BJ (cell line): ENCODE data around the gene HINT1. TPM values are rescaled to one million over a fixed set of nuclear protein-coding genes. Genes with fewer than 3 reads are reported as not detected.

Experiments used
- CTCF ChIA-PET: fragments of 350-600 bp; formaldehyde crosslinking; extraction: SDS; loops from one replicate; lab custom pipeline; 2021; ENCODE audit warnings: antibody characterized with exemption, inconsistent platforms; lab: Yijun Ruan, JAX
- POLR2A ChIA-PET: fragments of 300-600 bp; sonication (Branson Sonifier 250); formaldehyde crosslinking; extraction: SDS; loops from one replicate; lab custom pipeline; 2021; ENCODE audit warnings: antibody characterized with exemption; lab: Charles Lee
- DNase-seq: peaks from one replicate; pipeline ENCODE4 v3.0.0-alpha.2; 2011; ENCODE audit warnings: low read depth
- H3K27me3 ChIP-seq: 2 replicates; pipeline ENCODE4 v1.6.0; 2011; ENCODE audit warnings: low read length; ENCODE audit not compliant: control insufficient read depth, insufficient read depth
- H3K36me3 ChIP-seq: 2 replicates; pipeline ENCODE4 v1.5.1; 2011; ENCODE audit warnings: low read length; ENCODE audit not compliant: control insufficient read depth, insufficient read depth
- H3K4me3 ChIP-seq: 2 replicates; pipeline ENCODE4 v1.5.1; 2011; ENCODE audit warnings: low read depth, mild to moderate bottlenecking, control low read depth, low read length
- CTCF ChIP-seq: IDR thresholded peaks from 2 replicates; pipeline ENCODE4 v1.5.1; 2011; ENCODE audit warnings: low read depth, mild to moderate bottlenecking, control low read depth, inconsistent platforms, low read length, moderate library complexity; ENCODE audit not compliant: insufficient read depth
- polyA plus RNA-seq: library from polyadenylated mRNA; depleted of rRNA; stranded (reverse); fragments of >200 nt; gene quantifications from 2 replicates; pipeline ENCODE4 v1.2.3, GENCODE V29; 2011; rRNA removed

The HINT1 gene
- polyA plus RNA-seq, 1 experiment = 335 TPM

GRCh38 chr5:131110256-131110594, 54.8 kb downstream of the HINT1 start:
- Histone ChIP-seq H3K36me3 (no peaks in the 10 kb centered on the region), H3K27me3 (no peaks in the 10 kb centered on the region), H3K4me3 (no peak overlapping the region)
- TF ChIP-seq CTCF = no peak
- POLR2A ChIA-PET = no interaction called here
- CTCF ChIA-PET = interaction anchor here (4.0 kb wide), 1 partner anchor 239 kb away, joined by 26 read pairs; no protein-coding TSS in a partner anchor
- DNase-seq = no peak

DNA sequence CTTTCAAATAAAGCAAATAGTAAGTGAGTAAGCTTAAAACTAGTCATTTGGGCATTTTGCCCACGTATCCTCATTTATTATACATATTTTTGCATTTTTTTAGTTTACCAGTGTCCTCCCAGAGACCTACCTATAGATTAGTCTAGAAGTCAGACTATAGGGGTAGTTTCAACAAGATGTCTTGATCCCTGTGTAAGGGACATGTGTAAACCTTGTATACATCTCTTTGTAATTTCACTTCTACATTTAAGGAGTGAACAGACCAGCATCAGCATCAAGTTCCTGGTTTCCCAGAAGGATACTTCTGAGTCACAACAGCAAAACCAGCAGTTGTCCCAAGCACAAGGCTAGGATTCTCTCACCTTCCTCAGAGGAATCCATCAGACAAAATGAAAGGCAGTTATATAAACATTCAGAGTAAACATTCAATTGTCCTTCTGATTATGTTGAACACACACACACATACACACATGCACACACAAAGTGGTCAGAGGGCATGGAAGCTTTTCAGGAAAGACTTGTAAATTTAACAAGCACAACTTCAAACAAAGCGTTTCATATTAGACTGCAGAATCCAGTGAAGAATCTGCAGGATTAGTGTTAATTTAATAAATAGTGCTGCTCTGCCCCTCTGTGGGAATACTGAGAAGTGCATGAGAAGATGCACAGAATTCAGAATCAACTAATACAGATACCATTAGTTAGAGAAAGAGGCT, 55.4 kb downstream of the HINT1 start:
- Histone ChIP-seq H3K36me3 (no peaks in the 10 kb centered on the region), H3K4me3 (no peak overlapping the region), H3K27me3 (no peaks in the 10 kb centered on the region)
- peak; percentile 2 for DNase-seq
- POLR2A ChIA-PET = no interaction called here
- CTCF ChIA-PET = interaction anchor here (0.6 to 4.0 kb wide), 4 partner anchors 239 to 1210 kb away, joined by 3 to 26 read pairs (median 4); no protein-coding TSS in a partner anchor
- peak; percentile 70 for TF ChIP-seq CTCF

Other genes starting within 250 kb of the HINT1 start
- 1.6 and 3.2 TPM in 2 replicates for gene LYRM7, start 5.7 kb upstream of the HINT1 start, polyA plus RNA-seq
- 6.7 and 15.1 TPM in 2 replicates for gene CDC42SE2, start 98.8 kb upstream of the HINT1 start, polyA plus RNA-seq